Jurkat, Clone E6-1 (cell line): ENCODE results near the gene HIPK3.
"Not testable (repeated sequence)": the region's sequence is repeated elsewhere in the genome, so short reads cannot be mapped to it uniquely, and the experiment has no call there.

Experiments
- DNase-seq: peaks from one replicate; pipeline ENCODE4 v3.0.0-alpha.2; 2011; ENCODE audit warnings: low read depth, low spot score
- H3K4me3 ChIP-seq: 2 replicates; pipeline ENCODE4 v1.5.1; 2011; ENCODE audit warnings: mild to moderate bottlenecking, low read length, control low read depth, moderate library complexity

Gene HIPK3

GRCh38 chr11:33334627-33335026, 77.4 kb downstream of the HIPK3 start:
- no peak overlapping the region for H3K4me3 ChIP-seq
- no peak for DNase-seq

- no peak for DNase-seq
- no peak overlapping the region for H3K4me3 ChIP-seq
Observed at GRCh38 chr11:33339247-33339646, 82.1 kb downstream of the HIPK3 start.

GRCh38 chr11:33344611-33345010, 87.4 kb downstream of the HIPK3 start:
- DNase-seq: no peak
- H3K4me3 ChIP-seq: no peak overlapping the region

- no peak for DNase-seq
- H3K4me3 ChIP-seq: no peak overlapping the region
Observed at GRCh38 chr11:33347490-33348125, 90.4 kb downstream of the HIPK3 start.

- DNase-seq: no peak
- no peak overlapping the region for H3K4me3 ChIP-seq
Observed at GRCh38 chr11:33350287-33350686, 93.1 kb downstream of the HIPK3 start.

- no peak overlapping the region for H3K4me3 ChIP-seq
- DNase-seq: no peak
Observed at GRCh38 chr11:33358150-33358831, 101.1 kb downstream of the HIPK3 start.

- no peak overlapping the region for H3K4me3 ChIP-seq
- no peak for DNase-seq
Observed at GRCh38 chr11:33360642-33361041, 103.5 kb downstream of the HIPK3 start.

- no peak overlapping the region for H3K4me3 ChIP-seq
- peak; percentile 46 for DNase-seq
Observed at GRCh38 chr11:33362051-33362910, 105.1 kb downstream of the HIPK3 start.

GRCh38 chr11:33366918-33367317, 109.7 kb downstream of the HIPK3 start:
- no peak for DNase-seq
- no peak overlapping the region for H3K4me3 ChIP-seq

- DNase-seq, H3K4me3 ChIP-seq: not testable (repeated sequence)
Observed at GRCh38 chr11:33368475-33368874, 111.3 kb downstream of the HIPK3 start.

GRCh38 chr11:33368931-33369330, 111.8 kb downstream of the HIPK3 start:
- H3K4me3 ChIP-seq: no peak overlapping the region
- DNase-seq: no peak

- H3K4me3 ChIP-seq: no peak overlapping the region
- DNase-seq: no peak
Observed at GRCh38 chr11:33373636-33374035, 116.5 kb downstream of the HIPK3 start.

GRCh38 chr11:33375236-33375635, 118.1 kb downstream of the HIPK3 start:
- no peak for DNase-seq
- no peak overlapping the region for H3K4me3 ChIP-seq

GRCh38 chr11:33375688-33376311, 118.6 kb downstream of the HIPK3 start, which contains the start of gene KIAA1549L:
KIAA1549L (plus strand) TSS chr11:33376108.
- no peak for DNase-seq
- H3K4me3 ChIP-seq: peak within 1 kb of the TSS; percentile 29

GRCh38 chr11:33376331-33377310, 119.4 kb downstream of the HIPK3 start:
- H3K4me3 ChIP-seq: no peak overlapping the region
- no peak for DNase-seq

GRCh38 chr11:33377412-33378370, 120.5 kb downstream of the HIPK3 start:
- no peak for DNase-seq
- no peak overlapping the region for H3K4me3 ChIP-seq

GRCh38 chr11:33379947-33380346, 122.8 kb downstream of the HIPK3 start:
- no peak for DNase-seq
- no peak overlapping the region for H3K4me3 ChIP-seq
